ENCODE data around the gene RGR.
"Not testable (repeated sequence)": the region's sequence is repeated elsewhere in the genome, so short reads cannot be mapped to it uniquely, and the experiment has no call there.

Gene RGR

DNA sequence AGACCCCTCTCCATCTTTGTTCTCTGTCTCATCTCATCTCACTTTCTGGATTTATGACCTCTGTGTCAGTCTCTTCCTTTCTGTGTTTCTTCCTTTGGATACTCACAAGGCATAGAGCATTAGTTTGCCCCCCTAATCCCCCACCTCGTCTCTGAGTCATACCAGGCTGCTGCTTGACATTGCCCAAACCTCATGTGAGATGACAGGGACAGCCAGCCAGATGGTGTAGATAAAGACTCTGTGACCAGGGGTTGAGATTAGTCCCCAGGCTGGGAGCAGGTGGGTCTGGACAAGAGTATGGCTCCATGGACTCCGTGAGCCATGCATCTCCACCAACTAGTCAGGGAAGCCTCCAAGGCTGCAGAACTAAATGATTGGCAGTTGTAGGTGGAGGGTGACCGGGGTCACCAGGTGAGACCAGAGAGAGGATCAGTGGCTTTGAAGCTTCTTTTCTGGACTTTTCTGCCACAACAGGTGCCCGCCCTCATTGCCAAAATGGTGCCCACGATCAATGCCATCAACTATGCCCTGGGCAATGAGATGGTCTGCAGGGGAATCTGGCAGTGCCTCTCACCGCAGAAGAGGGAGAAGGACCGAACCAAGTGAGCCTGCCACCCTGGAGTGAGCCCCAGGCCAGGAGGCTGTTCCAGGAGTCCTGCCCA, 13.3 kb downstream of the RGR start:
- no peak for DNase-seq (ENCODE audit: low read depth)

- DNase-seq (ENCODE audit: low read depth): no peak
Observed at GRCh38 chr10:84261236-84261915, 16.5 kb downstream of the RGR start.

DNA sequence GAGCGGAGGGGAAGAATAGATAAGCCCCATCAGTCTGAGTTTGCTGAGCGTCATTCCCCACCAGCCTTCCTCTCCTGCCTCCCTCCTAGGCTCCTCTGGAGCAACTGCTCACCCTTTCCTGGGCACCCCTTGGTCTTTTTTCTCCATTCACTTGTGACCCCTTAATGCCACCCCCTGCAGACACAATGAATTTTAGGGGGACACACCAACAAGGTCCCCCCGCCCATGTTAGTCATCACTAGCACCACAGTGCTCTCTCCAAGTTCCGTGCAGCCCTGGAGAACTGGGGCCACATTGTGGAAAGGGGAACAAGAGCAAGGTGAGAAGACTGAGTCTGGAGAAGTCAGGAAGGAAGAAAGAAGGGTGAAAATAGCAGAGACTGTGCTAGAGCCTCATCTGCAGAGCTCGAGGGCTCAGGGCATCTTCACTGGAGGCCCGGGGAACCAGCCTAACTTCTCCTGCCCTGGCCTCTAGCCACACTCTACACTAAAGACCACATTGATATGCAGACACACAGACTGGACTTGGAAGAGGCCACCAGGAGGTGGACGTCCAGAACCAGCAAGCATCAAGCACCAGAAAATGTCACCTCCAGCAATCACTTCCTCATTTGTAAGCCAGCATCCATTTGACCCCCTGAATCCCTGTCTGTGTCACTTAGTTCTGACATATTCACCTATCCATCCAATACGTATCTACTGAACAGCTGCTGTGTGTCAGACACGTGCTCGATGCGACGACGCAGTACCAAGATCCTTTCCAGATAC, 17.5 kb downstream of the RGR start:
- DNase-seq (ENCODE audit: low read depth): no peak

GRCh38 chr10:84263716-84264115, 18.9 kb downstream of the RGR start:
- DNase-seq (ENCODE audit: low read depth): no peak

GRCh38 chr10:84264611-84265141, 19.8 kb downstream of the RGR start:
- DNase-seq (ENCODE audit: low read depth): peak; percentile 34

DNA sequence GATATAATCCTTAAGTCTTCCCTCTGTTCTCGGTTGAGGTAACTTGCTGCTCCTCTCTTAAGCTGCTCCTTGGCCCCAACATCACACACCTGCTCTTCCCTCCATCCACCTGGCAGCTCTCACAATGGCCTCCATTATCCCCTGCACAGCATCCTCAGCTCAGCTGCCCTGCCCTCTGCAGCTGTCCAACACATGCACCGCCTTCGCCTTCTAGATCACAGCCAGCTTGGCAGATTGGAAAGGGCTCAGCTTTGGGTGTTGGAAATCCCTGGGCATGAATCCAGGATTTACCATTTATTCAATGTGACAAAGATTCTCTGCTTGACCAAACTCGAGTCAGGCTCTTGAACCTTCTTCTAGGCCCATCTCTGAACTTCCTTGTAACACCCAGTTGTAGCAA, 20.6 kb downstream of the RGR start:
- DNase-seq (ENCODE audit: low read depth): no peak

- peak; percentile 38 for DNase-seq (ENCODE audit: low read depth)
Observed at GRCh38 chr10:84267503-84268126, 22.8 kb downstream of the RGR start.

GRCh38 chr10:84269162-84269561, 24.3 kb downstream of the RGR start:
- DNase-seq (ENCODE audit: low read depth): no peak

DNA sequence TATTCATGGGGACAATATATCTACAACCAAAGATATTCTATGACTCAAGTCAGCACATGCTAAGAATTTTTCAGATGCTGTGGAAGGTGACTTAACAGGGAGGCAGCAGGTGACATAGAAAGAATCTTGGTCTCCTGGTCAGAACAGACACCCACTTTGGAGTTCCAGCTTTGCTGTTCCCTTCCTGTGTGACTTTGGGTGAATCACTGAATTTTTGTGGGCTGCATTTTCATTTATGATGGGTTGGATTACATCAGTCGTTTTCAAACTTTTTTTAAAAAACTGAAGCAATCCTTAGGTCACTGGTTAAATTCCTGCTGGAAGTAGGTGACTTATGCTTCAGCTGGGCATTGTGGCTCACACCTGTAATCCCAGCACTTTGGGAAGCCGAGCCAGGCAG, 24.9 kb downstream of the RGR start:
- DNase-seq (ENCODE audit: low read depth): peak; percentile 57

DNA sequence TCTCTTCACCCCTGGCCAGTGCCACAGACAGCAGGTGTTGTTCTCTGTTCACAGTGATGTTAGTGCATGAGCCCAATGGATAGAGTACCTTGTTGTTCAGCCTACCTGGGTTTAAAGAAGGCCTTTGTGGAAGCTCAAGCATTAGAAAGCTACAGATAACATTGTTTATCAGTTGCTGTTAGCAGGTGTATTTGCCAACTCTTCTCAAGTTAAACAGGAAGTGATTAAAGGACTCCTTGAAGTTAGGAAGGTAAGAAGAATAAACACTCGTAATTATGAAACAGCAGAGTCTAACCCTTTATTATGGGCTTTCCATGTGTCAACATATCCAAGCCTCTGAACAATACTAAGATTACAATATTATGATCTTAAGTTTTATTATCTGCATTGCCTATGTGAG, 25.9 kb downstream of the RGR start:
- DNase-seq (ENCODE audit: low read depth): no peak

- DNase-seq (ENCODE audit: low read depth): not testable (repeated sequence)
Observed at GRCh38 chr10:84279876-84280475, 35.1 kb downstream of the RGR start.

DNA sequence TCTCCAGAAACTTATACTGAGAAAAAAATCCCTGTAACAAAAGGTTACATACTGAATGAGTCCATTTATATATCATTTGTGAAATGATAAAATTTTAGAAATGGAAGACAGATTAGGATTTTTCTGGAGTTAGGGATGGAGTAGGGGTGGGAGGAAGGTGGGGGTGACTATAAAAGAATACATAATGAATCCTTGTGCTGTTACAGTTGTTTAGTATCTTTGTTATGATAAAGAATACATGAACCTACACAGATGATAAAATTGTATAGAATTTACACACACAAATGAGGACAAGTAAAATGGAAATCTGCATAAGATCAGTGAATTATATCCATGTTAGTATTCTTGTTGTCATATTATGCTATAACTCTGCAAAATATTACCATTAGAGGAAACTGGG, 41.8 kb downstream of the RGR start:
- no peak for DNase-seq (ENCODE audit: low read depth)

DNA sequence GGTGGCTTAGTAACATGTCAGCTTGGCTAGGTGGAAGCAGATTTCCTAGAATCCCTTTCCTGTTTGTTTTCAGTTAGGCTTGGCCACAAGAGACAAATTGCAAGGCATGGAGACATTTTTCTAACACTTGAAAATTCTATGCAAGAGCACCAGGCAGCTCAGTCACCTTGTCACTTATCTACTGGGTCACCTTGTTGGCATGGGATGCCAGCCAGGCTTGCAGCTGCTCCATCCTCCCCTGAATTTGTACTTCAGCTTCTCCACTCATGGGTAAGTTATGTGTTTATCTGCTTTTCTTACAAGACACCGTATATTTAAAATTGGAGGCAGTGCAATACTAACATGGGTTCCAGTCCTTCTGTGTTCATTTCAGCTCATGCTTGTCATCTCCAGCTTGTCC, 43.3 kb downstream of the RGR start:
- no peak for DNase-seq (ENCODE audit: low read depth)

GRCh38 chr10:84289521-84290200, 44.8 kb downstream of the RGR start:
- no peak for DNase-seq (ENCODE audit: low read depth)

DNA sequence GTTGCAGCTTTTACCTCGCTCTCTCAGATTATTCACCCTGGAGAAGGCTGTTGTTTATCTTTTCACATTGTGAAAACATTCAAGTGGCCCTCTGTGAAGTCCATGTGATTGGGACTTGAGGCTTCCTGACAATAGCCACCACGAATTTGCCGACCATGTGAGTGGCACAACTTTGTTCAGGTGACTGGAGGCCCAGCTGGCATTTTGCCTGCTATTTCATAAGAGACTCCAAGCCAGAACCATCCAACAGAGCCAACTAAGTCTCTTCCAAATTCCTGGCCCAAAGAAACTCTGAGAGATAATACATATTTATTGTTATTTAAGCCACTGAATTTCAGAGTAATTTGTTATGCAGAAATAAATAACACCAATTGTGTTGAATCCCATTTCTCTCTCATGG, 45.4 kb downstream of the RGR start:
- DNase-seq (ENCODE audit: low read depth): no peak

DNA sequence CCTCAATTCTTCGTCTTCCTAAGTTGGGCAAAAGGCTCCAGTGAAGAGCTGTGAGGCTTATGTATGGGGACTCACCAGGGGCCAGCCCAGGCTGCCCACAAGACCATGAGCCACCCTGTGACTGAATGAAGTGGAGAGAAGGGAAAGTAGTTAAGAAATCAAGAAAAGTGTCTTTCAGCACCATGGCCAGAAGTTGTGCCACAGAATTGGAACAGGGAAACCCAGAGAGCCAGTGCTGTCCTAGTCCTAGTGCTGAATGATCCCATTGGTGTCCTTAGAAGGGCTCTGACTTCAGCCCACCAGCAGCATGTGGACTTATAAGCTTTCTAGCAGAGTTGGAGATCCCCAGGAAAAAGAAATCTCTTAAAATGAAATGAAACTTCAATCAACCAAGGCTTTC, 46.5 kb downstream of the RGR start:
- DNase-seq (ENCODE audit: low read depth): peak; percentile 69

DNA sequence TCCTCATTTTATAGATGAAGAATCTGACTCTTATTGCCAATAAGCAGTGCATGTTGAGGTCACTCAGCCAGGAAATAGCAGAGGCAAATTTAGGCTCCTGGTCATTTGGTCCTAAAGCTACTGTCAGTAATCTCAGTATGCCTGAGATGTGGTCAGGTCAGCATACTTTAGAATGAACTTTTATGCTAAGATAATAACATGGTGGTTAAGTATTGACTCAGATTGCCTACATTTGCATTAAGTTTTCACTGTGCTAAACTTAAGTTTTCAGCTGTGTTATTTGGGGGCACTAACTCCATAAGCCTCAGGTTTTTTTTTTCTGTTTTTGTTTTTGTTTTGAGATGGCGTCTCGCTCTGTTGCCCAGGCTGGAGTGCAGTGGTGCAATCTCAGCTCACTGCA, 47.6 kb downstream of the RGR start:
- no peak for DNase-seq (ENCODE audit: low read depth)

DNA sequence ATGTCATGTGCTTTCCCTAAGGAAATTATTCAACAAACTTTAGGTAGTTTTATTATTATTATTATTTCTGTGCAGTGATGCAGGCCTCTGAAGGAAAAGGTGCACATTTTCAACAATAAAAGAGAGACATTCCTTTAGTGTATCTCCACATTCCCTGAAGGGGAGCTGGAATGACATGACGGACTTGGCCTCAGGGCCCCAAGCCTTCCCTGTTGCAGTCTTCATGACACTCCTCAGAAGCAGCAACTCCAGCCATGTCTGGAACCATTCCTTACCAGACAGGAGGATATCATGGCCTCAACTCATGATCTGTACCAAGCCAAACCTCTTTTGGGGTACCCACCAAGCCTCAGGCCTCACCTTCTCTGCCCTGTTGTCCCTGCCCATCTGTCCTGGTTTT, 48.3 kb downstream of the RGR start:
- no peak for DNase-seq (ENCODE audit: low read depth)

DNA sequence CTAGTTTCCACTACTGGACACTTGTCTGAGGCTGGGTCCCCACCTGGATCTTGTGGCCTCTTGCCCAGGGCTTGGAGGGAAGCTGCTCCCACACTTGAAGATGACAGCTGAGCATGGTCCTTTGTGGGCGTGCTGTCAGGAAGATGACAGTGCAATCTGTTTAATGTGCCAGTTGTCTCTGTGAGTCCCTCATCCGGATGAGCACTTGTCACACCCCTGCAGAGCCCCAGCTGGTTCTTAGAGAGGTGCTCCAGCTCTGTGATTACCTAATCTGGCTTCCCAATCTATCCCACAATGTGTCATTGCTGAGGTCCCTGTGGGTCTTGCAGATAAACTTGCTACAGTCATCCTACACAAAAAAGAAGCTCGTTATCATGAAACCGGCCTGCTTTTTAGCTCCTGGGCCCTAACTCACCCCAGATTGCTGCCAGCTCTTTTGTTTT, 48.7 kb downstream of the RGR start:
- DNase-seq (ENCODE audit: low read depth): no peak

- no peak for DNase-seq (ENCODE audit: low read depth)
Observed at GRCh38 chr10:84294766-84295447, 50.1 kb downstream of the RGR start.

Data from amniotic epithelial cell (primary cell).